Keratinocyte (primary cell): Measurements from ENCODE around the gene ZNF14. TPM values are rescaled to one million over a fixed set of nuclear protein-coding genes. Genes with fewer than 3 reads are reported as not detected.

Source experiments
- DNase-seq: peaks from one replicate; pipeline ENCODE4 v3.0.0-alpha.2; 2011; ENCODE audit warnings: low read depth, missing footprints, low spot score
- FAIRE-seq: peaks from 2 replicates; lab custom pipeline; 2011; peaks lifted over from hg19 to GRCh38; lab: Jason Lieb, UNC
- H2AFZ ChIP-seq: 2 replicates; pipeline ENCODE4 v1.6.0; 2012; ENCODE audit warnings: low read length, control low read depth, inconsistent platforms; ENCODE audit not compliant: control insufficient read depth
- H3K27ac ChIP-seq: 2 replicates; pipeline ENCODE4 v1.5.1; 2011; ENCODE audit warnings: low read length; ENCODE audit not compliant: control insufficient read depth, insufficient read depth
- H3K27me3 ChIP-seq: 3 replicates; pipeline ENCODE4 v1.6.0; 2011; ENCODE audit warnings: low read length; ENCODE audit not compliant: control insufficient read depth, insufficient read depth; ENCODE audit errors: extremely low read depth
- H3K36me3 ChIP-seq, 2 experiments: 2 replicates in 1 of 2; 3 replicates in 1 of 2; pipeline ENCODE4 v1.5.1; 2011; ENCODE audit warnings: low read length in 2 of 2, mild to moderate bottlenecking in 1 of 2; ENCODE audit not compliant: control insufficient read depth in 2 of 2, insufficient read depth in 2 of 2; ENCODE audit errors: extremely low read depth in 1 of 2
- H3K4me1 ChIP-seq: 3 replicates; pipeline ENCODE4 v1.5.1; 2011; ENCODE audit warnings: low read length; ENCODE audit not compliant: control insufficient read depth, insufficient read depth; ENCODE audit errors: extremely low read depth
- H3K4me2 ChIP-seq: 3 replicates; pipeline ENCODE4 v1.6.0; 2011; ENCODE audit warnings: low read depth, low read length; ENCODE audit not compliant: control insufficient read depth, insufficient read depth; ENCODE audit errors: extremely low read depth
- H3K4me3 ChIP-seq, 3 experiments: fragments of 200-600 bp in 1 of 3; sonication (generic) in 1 of 3; 2 replicates in 2 of 3; 3 replicates in 1 of 3; pipeline ENCODE4 v1.5.1; 2011 to 2016; ENCODE audit warnings: low read length in 3 of 3, mild to moderate bottlenecking in 3 of 3, control low read depth in 2 of 3, inconsistent platforms in 1 of 3, low read depth in 1 of 3, mixed read lengths in 1 of 3, mixed run types in 1 of 3, moderate library complexity in 1 of 3; ENCODE audit not compliant: control insufficient read depth in 2 of 3, insufficient read depth in 2 of 3; ENCODE audit errors: extremely low read depth in 1 of 3
- H3K79me2 ChIP-seq: 2 replicates; pipeline ENCODE4 v1.6.0; 2012; ENCODE audit warnings: low read length; ENCODE audit not compliant: control insufficient read depth, insufficient read depth
- H3K9ac ChIP-seq: 3 replicates; pipeline ENCODE4 v1.6.0; 2011; ENCODE audit warnings: low read length; ENCODE audit not compliant: control insufficient read depth, insufficient read depth; ENCODE audit errors: extremely low read depth
- H3K9me1 ChIP-seq: 3 replicates; pipeline ENCODE4 v1.6.0; 2011; ENCODE audit warnings: low read length; ENCODE audit not compliant: control insufficient read depth, insufficient read depth; ENCODE audit errors: extremely low read depth
- H3K9me3 ChIP-seq: 2 replicates; pipeline ENCODE4 v1.5.1; 2012; ENCODE audit warnings: low read depth, low read length; ENCODE audit not compliant: control insufficient read depth
- H4K20me1 ChIP-seq: 3 replicates; pipeline ENCODE4 v1.6.0; 2011; ENCODE audit warnings: low read length; ENCODE audit not compliant: control insufficient read depth, insufficient read depth; ENCODE audit errors: extremely low read depth
- EZH2 ChIP-seq: IDR thresholded peaks from one replicate; pipeline ENCODE4 v1.6.1; 2012; ENCODE audit warnings: inconsistent platforms, mild to moderate bottlenecking, low read length, moderate library complexity
- dilution Hi-C: fragments of 300-500 bp; cut with MboI; formaldehyde crosslinking; loops from one replicate; pipeline ENCODE4 v1.7.0; 2020; ENCODE audit warnings: low sequenced_read_pairs; ENCODE audit not compliant: extremely low pct_ligation_motif_present
- polyA plus RNA-seq, 5 experiments: library from polyadenylated mRNA; depleted of rRNA in 3 of 5; stranded (reverse) in 3 of 5; stranded (forward) in 1 of 5; unstranded in 1 of 5; fragments of >200 nt; gene quantifications; 1 replicate in 1 of 5; 2 replicates in 3 of 5; 3 replicates in 1 of 5; pipeline versions ENCODE4 v1.2.1 to v1.2.3, GENCODE V29; 2011 to 2012; ENCODE audit warnings: missing spikeins in 2 of 5, low read depth in 1 of 5, low replicate concordance in 1 of 5
- TF ChIP-seq, protein P1 (sequence below), 3 experiments: IDR thresholded peaks in 1 of 3; conservative IDR thresholded peaks in 1 of 3; optimal IDR thresholded peaks in 1 of 3; 2 replicates in 2 of 3; 3 replicates in 1 of 3; pipeline versions ENCODE3 to v1.5.1; 2011; ENCODE audit warnings: low read length in 3 of 3, mild to moderate bottlenecking in 3 of 3, moderate library complexity in 2 of 3, control low read depth in 1 of 3, inconsistent platforms in 1 of 3; ENCODE audit not compliant: insufficient read depth in 2 of 3; ENCODE audit errors: extremely low read depth in 1 of 3

ZNF14 gene
- polyA plus RNA-seq, 1 donor (not counting 4 experiments of a cell fraction or from before 2014, with no cell fraction given), result 2.1 TPM

DNA sequence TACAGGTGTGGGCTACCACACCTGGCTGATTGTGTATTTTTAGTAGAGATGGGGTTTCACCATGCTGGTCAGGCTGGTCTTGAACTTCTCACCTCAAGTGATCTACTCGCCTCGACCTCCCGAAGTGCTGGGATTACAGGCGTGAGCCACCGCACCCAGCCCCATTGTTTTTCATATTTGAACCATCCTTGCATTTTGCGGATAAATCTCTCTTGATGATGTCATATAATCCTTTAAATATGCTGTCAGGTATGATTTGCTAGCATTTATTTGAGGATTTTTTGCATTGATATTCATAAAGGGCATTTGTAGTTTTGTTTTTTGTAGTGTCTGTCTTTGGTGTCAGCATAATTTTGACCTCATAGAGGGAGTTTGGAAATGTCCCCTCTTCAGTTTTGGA lies 58.6 kb downstream of the ZNF14 start:
- H3K9me3 ChIP-seq, result peaks cover 15% of the 10 kb centered on the region
- no peak overlapping the region for H3K27ac ChIP-seq
- H3K4me1 ChIP-seq, result peaks cover 3% of the 10 kb centered on the region
- no peaks in the 10 kb centered on the region for H3K27me3 ChIP-seq
- H3K4me2 ChIP-seq, result no peak overlapping the region
- FAIRE-seq (no peak), DNase-seq (no peak)
- no peak overlapping the region for H2AFZ ChIP-seq
- dilution Hi-C loops, result no loop called here
- peaks cover 13 to 18% of the 10 kb centered on the region in 2 experiments for H3K36me3 ChIP-seq
- TF ChIP-seq, protein P1, sequence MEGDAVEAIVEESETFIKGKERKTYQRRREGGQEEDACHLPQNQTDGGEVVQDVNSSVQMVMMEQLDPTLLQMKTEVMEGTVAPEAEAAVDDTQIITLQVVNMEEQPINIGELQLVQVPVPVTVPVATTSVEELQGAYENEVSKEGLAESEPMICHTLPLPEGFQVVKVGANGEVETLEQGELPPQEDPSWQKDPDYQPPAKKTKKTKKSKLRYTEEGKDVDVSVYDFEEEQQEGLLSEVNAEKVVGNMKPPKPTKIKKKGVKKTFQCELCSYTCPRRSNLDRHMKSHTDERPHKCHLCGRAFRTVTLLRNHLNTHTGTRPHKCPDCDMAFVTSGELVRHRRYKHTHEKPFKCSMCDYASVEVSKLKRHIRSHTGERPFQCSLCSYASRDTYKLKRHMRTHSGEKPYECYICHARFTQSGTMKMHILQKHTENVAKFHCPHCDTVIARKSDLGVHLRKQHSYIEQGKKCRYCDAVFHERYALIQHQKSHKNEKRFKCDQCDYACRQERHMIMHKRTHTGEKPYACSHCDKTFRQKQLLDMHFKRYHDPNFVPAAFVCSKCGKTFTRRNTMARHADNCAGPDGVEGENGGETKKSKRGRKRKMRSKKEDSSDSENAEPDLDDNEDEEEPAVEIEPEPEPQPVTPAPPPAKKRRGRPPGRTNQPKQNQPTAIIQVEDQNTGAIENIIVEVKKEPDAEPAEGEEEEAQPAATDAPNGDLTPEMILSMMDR (optimal IDR thresholded peaks at IDR 0.05 in 1 of 3, IDR thresholded peaks at IDR 0.05 in 1 of 3, conservative IDR thresholded peaks at IDR 0.05 in 1 of 3; ENCODE audit: extremely low read depth in 1 of 3, insufficient read depth in 2 of 3, low read length in 3 of 3), result no peak
- no peak for TF ChIP-seq EZH2
- H3K9me1 ChIP-seq, result no peaks in the 10 kb centered on the region
- H3K9ac ChIP-seq, result no peak overlapping the region
- peaks cover 24% of the 10 kb centered on the region for H3K79me2 ChIP-seq
- no peaks in the 10 kb centered on the region for H4K20me1 ChIP-seq
- H3K4me3 ChIP-seq, result no peak overlapping the region

- Histone ChIP-seq H3K4me2 (no peak overlapping the region), H3K9ac (no peak overlapping the region), H2AFZ (no peak overlapping the region), H3K36me3 (peaks cover 6 to 11% of the 10 kb centered on the region in 2 experiments), H3K4me1 (peaks cover 3% of the 10 kb centered on the region), H3K79me2 (peaks cover 26% of the 10 kb centered on the region), H4K20me1 (no peaks in the 10 kb centered on the region), H3K9me1 (no peaks in the 10 kb centered on the region), H3K4me3 (no peak overlapping the region), H3K27me3 (no peaks in the 10 kb centered on the region), H3K27ac (no peak overlapping the region), H3K9me3 (peaks cover 8% of the 10 kb centered on the region)
- FAIRE-seq (no peak), DNase-seq (no peak)
- TF ChIP-seq, protein P1 (optimal IDR thresholded peaks at IDR 0.05 in 1 of 3, IDR thresholded peaks at IDR 0.05 in 1 of 3, conservative IDR thresholded peaks at IDR 0.05 in 1 of 3; ENCODE audit: extremely low read depth in 1 of 3, insufficient read depth in 2 of 3, low read length in 3 of 3), result no peak
- TF ChIP-seq EZH2, result no peak
- dilution Hi-C loops, result no loop called here
Observed at GRCh38 chr19:19672816-19673215, 60.1 kb downstream of the ZNF14 start.
